Measurements from ENCODE around the gene TNNT1. TPM values are rescaled to one million over a fixed set of nuclear protein-coding genes. Genes with fewer than 3 reads are reported as not detected.
A peak's percentile ranks its signal among the peaks of the same experiment; 100 is the strongest.

TNNT1 gene
- polyA plus RNA-seq, 2 of the 4 experiments (the other 2 are of a cell fraction), result 140 to 155 TPM

GRCh38 chr19:55160986-55161365 is 12.0 kb upstream of the TNNT1 start:
- POLR2A ChIA-PET, result interaction anchor here (0.6 to 1.5 kb wide), 7 partner anchors 13 to 247 kb away, joined by 3 to 7 read pairs (median 3); partner anchors contain the start of gene UBE2S
- no peak for FAIRE-seq
- TF ChIP-seq GATA3 (IDR thresholded peaks at IDR 0.05; ENCODE audit: borderline replicate concordance) (no peak), MYC (IDR thresholded peaks at IDR 0.05; ENCODE audit: borderline replicate concordance, low read length) (no peak), MAZ (IDR thresholded peaks at IDR 0.05; ENCODE audit: borderline replicate concordance, low read depth, low read length) (no peak), FOSB (CRISPR knock-in tag; IDR thresholded peaks at IDR 0.05) (no peak), USF2 (IDR thresholded peaks at IDR 0.05) (no peak), MAFK (IDR thresholded peaks at IDR 0.05; ENCODE audit: partially characterized antibody) (no peak), EP300 (IDR thresholded peaks at IDR 0.05) (no peak), E2F6 (IDR thresholded peaks at IDR 0.05; ENCODE audit: borderline replicate concordance, low read depth) (no peak), RNF2 (IDR thresholded peaks at IDR 0.05; ENCODE audit: borderline replicate concordance, low read depth) (no peak), NR3C1 (IDR thresholded peaks at IDR 0.05) (no peak), MAX (IDR thresholded peaks at IDR 0.05) (no peak), SMC3 (IDR thresholded peaks at IDR 0.05) (no peak), JUNB (IDR thresholded peaks at IDR 0.05) (no peak), JUN (IDR thresholded peaks at IDR 0.05) (no peak), KDM1A (IDR thresholded peaks at IDR 0.05; ENCODE audit: low read depth) (no peak), PHF8 (IDR thresholded peaks at IDR 0.05; ENCODE audit: borderline replicate concordance, low read depth) (no peak), KDM5A (IDR thresholded peaks at IDR 0.05) (no peak), CEBPB (IDR thresholded peaks at IDR 0.05) (no peak)

GRCh38 chr19:55160128-55160985 is 11.4 kb upstream of the TNNT1 start:
- ATAC-seq (peak; percentile 66 to 85), FAIRE-seq (peak; percentile 54), DNase-seq (ENCODE audit: low read depth in 1 of 2, low spot score in 1 of 2) (peak; percentile 95 to 98)
- peak overlapping the region; percentile 40 for H3K4me2 ChIP-seq
- H3K4me1 ChIP-seq, result peaks cover 22% of the 10 kb centered on the region
- H3K9me3 ChIP-seq, result no peaks in the 10 kb centered on the region
- POLR2A ChIA-PET, result interaction anchor here (0.6 to 1.5 kb wide), 8 partner anchors 13 to 247 kb away, joined by 3 to 7 read pairs (median 4); partner anchors contain the start of gene UBE2S
- WGBS (ENCODE audit: missing lambda C conversion rate), result 7% methylated on average over 18 of the region's 33 CpGs
- CTCF ChIA-PET, result interaction anchor here (0.7 to 4.5 kb wide), 69 partner anchors 9 to 679 kb away, joined by 3 to 123 read pairs (median 5); partner anchors contain the start of genes DNAAF3, HSPBP1, PPP1R12C and PPP6R1
- H3K27ac ChIP-seq, result peak overlapping the region in 1 of 2 experiments; percentile 69; a peak in 3 of 6 replicates
- 0 out of 3 replicates have a peak overlapping the region, but pooled peaks have one; percentile 10 for H3K4me3 ChIP-seq
- TF ChIP-seq CHD4 (IDR thresholded peaks at IDR 0.05; ENCODE audit: borderline replicate concordance), result no peak
- peak; percentile 86 for TF ChIP-seq SMC3 (IDR thresholded peaks at IDR 0.05)
- TF ChIP-seq GATA3 (IDR thresholded peaks at IDR 0.05; ENCODE audit: borderline replicate concordance), result no peak
- peak; percentile 90 for TF ChIP-seq RAD21 (conservative IDR thresholded peaks at IDR 0.05 in 1 of 2, IDR thresholded peaks at IDR 0.05 in 1 of 2)
- no peak for TF ChIP-seq PBX3 (IDR thresholded peaks at IDR 0.05)
- no peak for TF ChIP-seq TFCP2L1 (CRISPR knock-in tag; IDR thresholded peaks at IDR 0.05)
- peak; percentile 98 for TF ChIP-seq CTCF (IDR thresholded peaks at IDR 0.05)
- TF ChIP-seq TP53 (CRISPR knock-in tag; IDR thresholded peaks at IDR 0.05), result no peak
- no peak for TF ChIP-seq HDAC2 (IDR thresholded peaks at IDR 0.05)
- TF ChIP-seq NPAS2 (CRISPR knock-in tag; IDR thresholded peaks at IDR 0.05; ENCODE audit: borderline replicate concordance), result peak; percentile 75
- no peak for TF ChIP-seq ATOH8 (CRISPR knock-in tag; IDR thresholded peaks at IDR 0.05; ENCODE audit: low read depth)
- no peak for TF ChIP-seq JUNB (IDR thresholded peaks at IDR 0.05)
- no peak for TF ChIP-seq FOXS1 (CRISPR knock-in tag; IDR thresholded peaks at IDR 0.05)
- TF ChIP-seq MYC (IDR thresholded peaks at IDR 0.05; ENCODE audit: borderline replicate concordance, low read length), result peak; percentile 85
- no peak for TF ChIP-seq EP300 (IDR thresholded peaks at IDR 0.05)
- peak; percentile 95 for TF ChIP-seq MAZ (IDR thresholded peaks at IDR 0.05; ENCODE audit: borderline replicate concordance, low read depth, low read length)
- no peak for TF ChIP-seq FOSL2 (IDR thresholded peaks at IDR 0.05)
- TF ChIP-seq FOSL2 (CRISPR knock-in tag; IDR thresholded peaks at IDR 0.05), result peak; percentile 26; the same call in 1 of the 2 replicates
- TF ChIP-seq HOXA7 (CRISPR knock-in tag; IDR thresholded peaks at IDR 0.05), result no peak

More at GRCh38 chr19:55160986-55161365, 12.0 kb upstream of the TNNT1 start:
- 0 out of 3 replicates have a peak overlapping the region, but pooled peaks have one; percentile 10 for H3K4me3 ChIP-seq
- ATAC-seq, result no peak
- peaks cover 27% of the 10 kb centered on the region for H3K4me1 ChIP-seq
- no peaks in the 10 kb centered on the region for H3K9me3 ChIP-seq
- peak overlapping the region in 1 of 2 experiments; percentile 11; a peak in 1 of 6 replicates for H3K27ac ChIP-seq
- DNase-seq (ENCODE audit: low read depth in 1 of 2, low spot score in 1 of 2), result no peak
- CTCF ChIA-PET, result interaction anchor here (0.7 to 4.5 kb wide), 50 partner anchors 8 to 679 kb away, joined by 3 to 123 read pairs (median 6); partner anchors contain the start of genes DNAAF3, PPP1R12C, PPP6R1 and SYT5
- 77% methylated on average over 32 of the region's 32 CpGs for WGBS (ENCODE audit: missing lambda C conversion rate)
- H3K4me2 ChIP-seq, result peak overlapping the region; percentile 40

Measured in A549 (cell line).